GM18526 (cell line): ENCODE results near the gene PRND.

Experiments
- POLR2A ChIP-seq: IDR thresholded peaks from 3 replicates; pipeline ENCODE4 v1.6.1; 2011; ENCODE audit not compliant: insufficient read length; ENCODE audit errors: extremely low read depth

PRND gene

DNA sequence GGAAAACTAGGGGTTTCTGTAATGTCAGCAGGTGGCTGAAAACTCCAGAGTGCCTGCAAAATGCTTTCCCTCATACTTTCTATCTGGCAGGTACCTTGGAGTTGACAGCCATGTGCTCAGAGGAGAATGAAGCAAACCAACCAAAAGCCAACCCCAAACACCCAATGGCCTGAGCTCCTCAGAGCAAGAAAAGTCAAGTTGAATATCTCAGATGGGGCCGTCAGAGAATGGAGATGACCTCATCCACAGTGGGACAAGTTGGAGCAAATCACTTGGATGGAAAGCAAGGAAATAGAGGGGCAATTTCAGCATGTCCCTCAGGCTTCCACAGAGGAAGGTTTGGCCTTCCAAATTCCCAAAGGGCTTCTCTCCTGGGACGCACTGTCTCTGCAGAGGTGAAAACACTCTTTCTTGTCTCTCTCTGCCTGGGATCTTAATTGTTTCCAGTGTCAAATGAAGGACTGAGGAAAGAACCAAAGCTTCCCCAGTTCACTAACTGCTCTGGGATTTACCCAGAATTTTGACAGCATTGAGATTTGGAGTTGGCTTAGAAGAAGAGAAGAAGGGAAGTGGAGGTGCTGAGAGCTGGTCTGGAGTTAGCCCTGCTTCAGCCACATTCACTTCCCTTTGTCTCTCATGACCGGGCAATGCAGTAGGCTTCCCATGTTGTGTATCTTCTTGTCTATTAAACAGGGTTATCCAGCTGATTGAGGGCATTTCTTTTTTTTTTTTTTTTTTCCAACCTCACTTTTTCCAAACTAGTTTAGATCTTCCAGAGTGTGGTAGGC lies 42.2 kb downstream of the PRND start:
- TF ChIP-seq POLR2A, result no peak

DNA sequence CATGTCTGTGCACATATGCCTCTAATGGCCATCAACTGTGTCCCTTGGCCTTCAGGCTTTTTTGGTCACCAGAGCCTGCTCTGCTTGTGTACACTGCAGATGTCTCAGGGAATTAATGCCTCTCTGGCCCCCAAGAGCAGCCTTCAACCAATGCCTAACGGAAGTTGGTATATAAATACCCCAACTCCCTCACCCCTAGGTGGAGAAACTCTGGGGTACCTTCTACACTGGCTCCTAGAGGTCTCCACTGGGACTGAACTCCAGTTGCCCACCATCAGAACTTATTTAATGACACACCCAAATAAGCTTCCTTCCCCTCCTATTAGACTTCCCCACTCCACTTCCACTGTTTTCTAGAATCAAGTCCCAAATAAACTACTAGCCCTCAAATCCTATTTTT lies 43.1 kb downstream of the PRND start:
- no peak for TF ChIP-seq POLR2A

DNA sequence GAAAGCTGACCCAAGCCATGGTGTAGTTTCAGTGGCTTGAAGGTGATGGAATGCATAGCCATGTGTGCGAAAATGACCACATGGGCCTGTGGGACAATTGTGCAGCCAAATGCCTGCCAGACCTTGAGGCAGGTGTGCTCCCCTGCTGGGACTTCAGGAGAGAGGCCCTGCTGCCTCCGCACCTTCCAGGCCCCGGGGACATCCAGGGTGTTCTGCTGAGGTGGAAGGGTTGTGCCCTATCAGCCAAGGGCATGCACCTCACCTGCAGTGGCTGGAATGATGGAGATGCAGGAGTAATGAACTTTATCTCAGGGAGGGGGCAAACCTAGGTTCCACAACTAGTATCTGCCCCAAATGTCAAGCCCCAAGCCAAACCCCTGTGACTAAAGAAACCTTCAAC lies 44.0 kb downstream of the PRND start:
- no peak for TF ChIP-seq POLR2A

DNA sequence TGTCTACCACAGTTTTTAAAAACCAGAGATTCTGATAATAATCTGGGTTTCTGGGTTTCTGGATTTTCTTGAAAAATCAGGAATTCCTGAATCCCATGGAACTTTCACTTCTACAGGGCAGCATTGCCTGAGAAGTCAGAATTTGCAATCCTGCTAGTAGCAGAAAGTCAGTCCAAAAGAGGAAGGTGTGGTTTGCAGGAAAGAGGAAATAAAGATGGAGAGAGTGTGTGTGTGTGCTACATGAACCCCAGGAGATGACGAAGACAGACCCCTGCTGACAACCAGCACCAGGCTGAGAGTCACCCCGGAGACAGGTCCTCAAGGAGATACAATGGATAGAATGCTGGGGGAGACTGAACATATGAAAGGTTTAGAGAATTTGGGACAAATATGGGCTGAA lies 44.9 kb downstream of the PRND start:
- no peak for TF ChIP-seq POLR2A

DNA sequence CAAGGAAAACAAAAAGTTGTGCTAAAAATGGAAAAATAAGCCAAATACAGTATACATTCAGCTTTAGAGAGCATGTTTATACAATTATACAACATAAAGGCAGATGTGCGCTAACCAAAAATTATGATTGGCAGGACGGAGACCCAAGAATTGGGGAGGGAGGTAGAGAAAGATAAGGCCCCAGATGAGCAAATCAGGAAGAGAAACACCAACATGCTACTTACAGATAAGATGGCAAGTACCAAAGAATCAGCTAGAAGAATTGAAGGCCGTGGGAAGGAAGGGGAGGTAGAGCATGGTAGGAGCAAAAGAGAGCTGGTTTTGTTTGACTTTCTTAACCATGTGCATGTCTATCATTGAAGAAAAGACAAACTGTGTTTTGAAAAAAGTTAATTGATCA lies 45.4 kb downstream of the PRND start:
- TF ChIP-seq POLR2A, result no peak

DNA sequence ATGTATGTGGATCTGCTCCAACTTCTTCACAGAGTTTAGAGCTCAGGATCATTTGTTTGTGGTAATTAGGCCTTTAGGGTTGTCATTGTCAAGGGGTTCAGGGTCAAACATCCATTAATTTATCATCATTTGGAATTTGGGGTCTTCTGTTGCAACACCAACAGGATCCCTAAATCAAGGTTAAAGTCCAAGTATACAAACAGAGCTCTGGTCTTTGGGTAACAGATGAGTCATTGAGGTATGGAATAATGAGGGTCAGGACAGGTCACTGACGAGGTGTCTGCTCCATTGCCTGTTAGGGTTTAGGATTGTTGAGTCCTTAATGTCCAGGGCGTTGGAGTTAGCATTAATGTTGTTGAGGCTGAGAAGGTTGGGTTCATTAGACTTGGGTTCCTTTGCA lies 47.6 kb downstream of the PRND start:
- no peak for TF ChIP-seq POLR2A

DNA sequence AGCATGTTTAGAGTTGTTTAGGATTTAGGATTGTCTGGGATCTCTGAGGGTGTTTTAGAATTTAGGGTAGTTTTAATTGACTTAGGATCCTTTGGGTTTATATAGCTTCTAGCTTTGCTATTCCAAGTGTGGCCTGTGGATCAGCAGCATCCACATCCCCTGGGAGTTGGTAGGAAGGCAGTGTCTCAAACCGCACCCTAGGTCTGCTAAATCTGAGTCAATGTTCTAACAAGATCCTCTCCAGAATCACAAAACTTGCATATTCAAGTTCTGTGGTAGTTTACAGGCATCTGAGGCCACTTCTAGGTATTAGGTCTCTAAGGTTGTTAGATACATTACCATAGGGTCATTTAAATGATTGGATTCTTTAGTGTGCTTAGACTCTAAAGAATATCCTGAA lies 48.3 kb downstream of the PRND start:
- no peak for TF ChIP-seq POLR2A

DNA sequence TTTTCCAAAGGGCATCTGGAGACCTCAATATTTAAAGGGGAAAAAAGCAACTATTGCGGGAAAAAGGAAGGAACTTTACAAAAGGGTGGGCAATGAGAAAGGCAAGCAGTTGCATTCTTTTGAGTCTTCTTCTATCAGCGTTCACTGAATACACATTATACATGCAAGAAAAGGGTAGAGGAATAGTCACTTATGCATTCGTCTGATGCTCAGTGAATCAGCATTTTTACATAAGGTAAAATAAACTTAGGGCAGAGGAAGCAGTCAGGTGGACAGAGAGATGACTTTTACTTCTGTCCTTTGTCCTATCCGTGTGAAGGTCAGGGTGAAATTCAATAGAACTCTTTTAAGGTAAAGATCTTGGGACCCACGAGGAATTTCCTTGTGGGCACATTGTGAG lies 49.3 kb downstream of the PRND start:
- TF ChIP-seq POLR2A, result no peak

DNA sequence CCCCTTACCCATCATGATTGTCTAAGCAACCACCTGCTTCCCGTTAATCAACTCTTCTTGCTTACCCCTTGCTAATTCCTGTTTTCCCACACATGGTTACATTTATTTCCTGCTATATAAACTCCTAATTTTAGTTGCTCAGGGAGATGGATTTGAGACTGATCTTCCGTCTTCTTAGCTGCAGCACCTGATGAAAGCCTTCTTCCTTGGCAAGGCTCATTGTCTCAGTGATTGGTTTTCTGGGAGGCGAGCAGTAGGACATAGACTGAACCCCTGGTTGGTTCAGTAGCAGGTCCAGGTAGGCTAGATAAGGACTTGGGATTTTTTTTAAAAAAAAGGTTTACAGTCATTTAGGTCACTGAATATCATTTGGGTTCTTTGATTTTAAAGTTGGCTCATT lies 50.4 kb downstream of the PRND start:
- TF ChIP-seq POLR2A, result no peak

DNA sequence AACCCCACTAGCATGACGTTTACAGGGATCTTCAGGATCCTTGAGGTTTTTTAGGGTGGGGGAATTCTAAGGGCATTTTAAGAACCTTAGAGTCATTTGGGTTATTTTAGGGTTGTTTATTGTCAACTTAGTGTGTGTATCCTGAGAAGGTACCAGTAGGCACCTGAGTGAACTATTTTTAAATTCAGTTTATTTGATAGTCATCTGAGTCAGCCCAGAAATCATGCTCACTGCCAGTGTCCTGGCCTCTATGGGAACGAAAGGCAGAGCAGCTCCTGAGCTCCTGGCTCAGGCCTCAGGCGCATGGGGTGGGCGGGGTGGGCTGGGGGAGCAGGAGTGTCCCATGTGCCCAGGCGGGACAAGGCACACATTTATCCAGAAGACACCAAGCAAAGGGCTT lies 52.0 kb downstream of the PRND start:
- no peak for TF ChIP-seq POLR2A

DNA sequence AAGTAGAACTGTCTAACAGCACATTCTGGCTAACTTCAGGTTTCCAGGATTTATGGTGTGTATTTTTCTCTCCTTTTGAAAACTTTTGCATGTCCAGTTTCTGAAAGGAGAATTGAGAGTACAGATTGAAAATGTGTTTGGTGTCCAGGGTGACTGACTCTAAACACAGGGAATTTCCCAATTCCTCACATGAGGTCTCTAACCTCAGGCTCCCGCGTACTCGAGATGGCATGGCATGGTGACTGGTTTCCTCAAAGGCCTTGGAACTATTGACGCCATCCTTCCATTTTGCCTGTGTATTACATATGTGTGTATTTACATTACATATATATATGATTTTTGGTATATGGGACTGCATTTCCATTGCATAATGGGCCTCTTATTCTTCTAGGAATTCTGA lies 52.5 kb downstream of the PRND start:
- TF ChIP-seq POLR2A, result no peak

DNA sequence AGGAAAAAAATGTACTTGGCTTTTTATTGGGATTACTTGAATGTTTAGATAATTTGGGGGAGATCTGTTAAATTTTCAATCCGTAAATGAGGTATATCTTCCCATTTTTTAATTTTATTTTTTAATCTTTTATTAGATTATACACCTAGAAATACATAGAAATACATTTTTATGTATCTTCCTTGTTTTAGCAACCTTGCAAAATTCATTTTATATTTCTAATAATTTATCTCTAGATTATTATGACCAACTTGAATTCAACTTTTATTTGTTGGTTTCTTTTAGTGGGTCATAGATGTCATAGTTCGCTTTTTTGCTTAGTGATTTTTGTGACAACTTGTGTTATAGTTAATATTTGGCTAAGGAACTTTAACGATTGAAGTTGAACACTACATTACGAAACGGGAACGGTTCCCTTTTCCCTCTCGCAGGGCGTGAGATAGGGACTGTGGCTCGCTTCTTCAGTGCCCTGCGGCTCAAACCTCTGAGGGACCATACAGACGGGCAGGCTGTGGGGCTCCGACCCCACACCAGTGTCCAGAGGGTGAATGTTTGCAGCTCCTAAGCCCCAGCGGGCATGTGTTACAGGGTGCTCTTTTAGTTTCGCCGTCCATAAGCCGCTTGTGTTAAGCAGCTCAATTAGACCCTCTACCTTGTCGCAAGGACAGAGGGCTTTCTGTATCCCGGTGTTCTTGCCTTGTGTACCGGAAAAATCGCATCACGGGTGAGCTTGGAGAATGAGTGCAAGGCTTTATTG lies 53.8 kb downstream of the PRND start:
- TF ChIP-seq POLR2A, result no peak

DNA sequence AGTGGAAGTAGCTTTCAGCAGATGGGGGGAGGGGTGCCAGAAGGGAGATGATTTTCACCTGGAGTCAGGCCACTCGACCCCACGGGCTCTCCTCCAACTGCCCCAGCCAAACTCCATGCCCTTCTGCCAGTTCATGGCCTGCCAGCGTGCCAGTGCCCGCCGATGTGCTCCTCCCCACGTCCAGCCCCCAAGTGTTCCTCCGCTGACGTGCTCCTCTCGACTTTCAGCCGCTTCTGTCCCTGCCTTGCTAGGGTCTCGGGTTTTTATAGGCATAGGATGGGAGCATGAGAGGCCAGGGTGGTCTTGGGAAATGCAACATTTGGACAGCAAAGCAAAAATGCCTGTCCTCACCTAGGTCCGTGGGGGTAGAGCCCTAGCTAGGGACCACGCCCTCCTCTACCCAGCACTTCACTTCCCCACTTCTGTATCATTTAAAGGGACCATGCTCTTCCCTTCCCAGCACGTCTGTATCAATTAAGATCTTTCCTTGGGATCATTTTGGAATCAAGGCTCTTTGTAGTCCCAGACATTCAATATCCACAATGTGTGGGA lies 54.4 kb downstream of the PRND start:
- no peak for TF ChIP-seq POLR2A
